ENCODE results near the gene MSANTD2. TPM values are rescaled to one million over a fixed set of nuclear protein-coding genes. Genes with fewer than 3 reads are reported as not detected.

MSANTD2 gene
- total RNA-seq, 3 donors from 2014 or later, result 10.9 to 34.2 (median 27.2) TPM

DNA sequence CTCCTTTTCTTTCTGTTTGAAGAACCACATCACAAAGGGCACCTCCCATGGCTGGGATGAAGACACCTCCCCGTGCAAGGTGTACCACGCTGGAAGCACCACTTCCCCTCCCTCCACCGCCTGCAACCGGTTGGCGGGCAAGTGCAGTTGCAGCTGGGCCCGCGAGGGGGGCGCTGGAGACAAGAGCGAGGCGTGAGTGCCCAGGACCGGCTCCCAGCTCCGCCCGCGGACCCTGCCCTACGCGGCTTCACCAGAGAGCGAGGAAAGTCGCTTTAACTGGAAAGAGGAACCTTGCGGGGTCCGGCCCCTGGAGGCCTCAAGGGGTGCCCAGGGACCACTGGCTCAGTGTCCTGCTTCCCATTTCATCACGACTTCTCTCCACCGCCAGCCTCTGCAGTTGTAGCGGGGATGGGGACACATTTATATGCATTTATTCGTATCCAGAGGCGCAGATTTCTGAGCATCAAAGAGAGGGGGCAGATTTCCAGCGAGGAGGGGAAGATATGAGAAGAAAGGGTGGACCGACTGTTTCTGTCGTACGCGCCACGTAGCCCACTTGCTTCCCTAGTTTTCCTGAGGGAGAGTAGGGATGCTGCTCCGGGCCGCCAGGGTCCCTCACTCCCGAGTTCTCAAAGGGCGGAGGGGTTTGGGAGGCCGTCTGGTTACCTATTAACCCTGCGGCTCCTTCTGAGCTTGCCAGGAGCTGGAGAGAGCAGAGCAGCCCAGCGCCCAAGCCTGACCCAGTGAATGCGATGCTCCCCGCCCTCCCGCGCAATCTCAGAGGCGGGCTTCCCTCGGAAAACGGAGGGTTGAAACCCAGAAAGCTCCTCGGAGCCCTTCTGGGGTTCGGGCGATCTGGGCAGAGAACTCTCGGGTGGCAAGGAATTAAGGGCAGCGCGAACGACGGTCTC is 41.6 kb downstream of the MSANTD2 start:
- Histone ChIP-seq H3K27ac (peak overlapping the region in 1 of 2 donors; percentile 85), H3K4me3 (peak overlapping the region; percentile 37 to 66 (median 53)), H3K4me1 (peaks cover 0 to 8% of the 10 kb centered on the region in 2 donors), H3K27me3 (peaks cover 0 to 64% of the 10 kb centered on the region in 2 donors), H3K36me3 (no peaks in the 10 kb centered on the region), H3K9me3 (no peaks in the 10 kb centered on the region)
- peak in 1 of 3 donors; percentile 23 for TF ChIP-seq POLR2AphosphoS5 (IDR thresholded peaks at IDR 0.05)
- TF ChIP-seq, protein P1, sequence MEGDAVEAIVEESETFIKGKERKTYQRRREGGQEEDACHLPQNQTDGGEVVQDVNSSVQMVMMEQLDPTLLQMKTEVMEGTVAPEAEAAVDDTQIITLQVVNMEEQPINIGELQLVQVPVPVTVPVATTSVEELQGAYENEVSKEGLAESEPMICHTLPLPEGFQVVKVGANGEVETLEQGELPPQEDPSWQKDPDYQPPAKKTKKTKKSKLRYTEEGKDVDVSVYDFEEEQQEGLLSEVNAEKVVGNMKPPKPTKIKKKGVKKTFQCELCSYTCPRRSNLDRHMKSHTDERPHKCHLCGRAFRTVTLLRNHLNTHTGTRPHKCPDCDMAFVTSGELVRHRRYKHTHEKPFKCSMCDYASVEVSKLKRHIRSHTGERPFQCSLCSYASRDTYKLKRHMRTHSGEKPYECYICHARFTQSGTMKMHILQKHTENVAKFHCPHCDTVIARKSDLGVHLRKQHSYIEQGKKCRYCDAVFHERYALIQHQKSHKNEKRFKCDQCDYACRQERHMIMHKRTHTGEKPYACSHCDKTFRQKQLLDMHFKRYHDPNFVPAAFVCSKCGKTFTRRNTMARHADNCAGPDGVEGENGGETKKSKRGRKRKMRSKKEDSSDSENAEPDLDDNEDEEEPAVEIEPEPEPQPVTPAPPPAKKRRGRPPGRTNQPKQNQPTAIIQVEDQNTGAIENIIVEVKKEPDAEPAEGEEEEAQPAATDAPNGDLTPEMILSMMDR (IDR thresholded peaks at IDR 0.05), result peak; percentile 61 to 79 (median 66)
- TF ChIP-seq POLR2A (IDR thresholded peaks at IDR 0.05), result no peak
- intact Hi-C loops (cut with DNase I; ENCODE audit: low total_unique reads), result no loop called here
- peak in 1 of 2 donors; percentile 70 for DNase-seq (ENCODE audit: low spot score in 2 of 2)

- no peak overlapping the region for H3K4me3 ChIP-seq
- intact Hi-C loops (cut with DNase I; ENCODE audit: low total_unique reads), result no loop called here
- H3K4me1 ChIP-seq, result peaks cover 0 to 8% of the 10 kb centered on the region in 2 donors
- H3K9me3 ChIP-seq, result no peaks in the 10 kb centered on the region
- no peaks in the 10 kb centered on the region for H3K36me3 ChIP-seq
- H3K27ac ChIP-seq, result no peak overlapping the region
- H3K27me3 ChIP-seq, result peaks cover 0 to 64% of the 10 kb centered on the region in 2 donors
- TF ChIP-seq POLR2AphosphoS5 (IDR thresholded peaks at IDR 0.05), result no peak
- TF ChIP-seq, protein P1 (IDR thresholded peaks at IDR 0.05), result no peak
- no peak for TF ChIP-seq POLR2A (IDR thresholded peaks at IDR 0.05)
- no peak for DNase-seq (ENCODE audit: low spot score in 2 of 2)
These were observed 42.9 kb downstream of the MSANTD2 start for GRCh38 chr11:124757320-124757719.

GRCh38 chr11:124756753-124757227 is 43.4 kb downstream of the MSANTD2 start:
- intact Hi-C loops (cut with DNase I; ENCODE audit: low total_unique reads), result no loop called here

DNA sequence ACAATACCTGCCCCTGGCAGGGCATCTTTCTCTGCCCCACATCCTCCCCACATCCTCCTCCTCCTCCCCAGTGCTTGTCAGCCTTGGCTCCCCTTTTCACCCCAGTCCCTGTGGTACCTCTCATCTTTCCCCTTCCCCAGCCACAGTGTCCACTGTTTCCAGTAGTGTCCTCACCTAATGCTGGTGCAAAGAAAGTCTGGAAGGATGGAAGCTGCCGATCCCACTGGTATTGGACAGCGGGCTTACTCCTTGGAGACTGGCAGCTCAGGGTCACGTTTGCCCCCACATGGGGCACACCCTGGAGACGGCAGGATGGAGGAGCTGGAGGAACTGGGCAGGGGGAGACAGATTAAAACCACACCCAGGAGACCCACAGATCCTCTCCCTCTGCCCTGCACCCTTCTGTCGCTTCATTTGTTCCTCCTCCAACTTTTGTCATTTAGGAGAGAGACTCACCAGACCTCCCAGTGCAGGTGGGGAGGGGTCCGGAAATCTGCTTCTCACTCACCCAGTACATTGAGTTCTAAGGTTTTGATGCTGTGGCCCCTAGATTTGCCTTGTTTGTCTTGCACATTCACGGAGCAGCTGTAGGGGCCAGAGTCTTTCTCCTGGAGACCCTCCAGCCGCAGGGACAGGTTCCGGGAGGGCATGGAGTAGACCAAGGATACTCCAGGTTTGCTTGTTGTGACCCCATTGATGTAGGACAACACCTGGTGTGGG is 44.0 kb downstream of the MSANTD2 start:
- H3K4me1 ChIP-seq, result peaks cover 0 to 8% of the 10 kb centered on the region in 2 donors
- no peaks in the 10 kb centered on the region for H3K36me3 ChIP-seq
- DNase-seq (ENCODE audit: low spot score in 2 of 2), result no peak
- intact Hi-C loops (cut with DNase I; ENCODE audit: low total_unique reads), result no loop called here
- TF ChIP-seq, protein P1 (IDR thresholded peaks at IDR 0.05), result no peak
- TF ChIP-seq POLR2AphosphoS5 (IDR thresholded peaks at IDR 0.05) (no peak), POLR2A (IDR thresholded peaks at IDR 0.05) (no peak)
- H3K27me3 ChIP-seq, result peaks cover 0 to 63% of the 10 kb centered on the region in 2 donors
- H3K4me3 ChIP-seq, result no peak overlapping the region
- no peaks in the 10 kb centered on the region for H3K9me3 ChIP-seq
- H3K27ac ChIP-seq, result no peak overlapping the region

More at GRCh38 chr11:124756753-124757227, 43.4 kb downstream of the MSANTD2 start:
- DNase-seq (ENCODE audit: low spot score in 2 of 2), result no peak
- Histone ChIP-seq H3K27me3 (peaks cover 0 to 63% of the 10 kb centered on the region in 2 donors), H3K9me3 (no peaks in the 10 kb centered on the region), H3K4me3 (no peak overlapping the region), H3K4me1 (peaks cover 0 to 8% of the 10 kb centered on the region in 2 donors), H3K36me3 (no peaks in the 10 kb centered on the region), H3K27ac (no peak overlapping the region)
- TF ChIP-seq POLR2AphosphoS5 (IDR thresholded peaks at IDR 0.05) (no peak), POLR2A (IDR thresholded peaks at IDR 0.05) (no peak)
- TF ChIP-seq, protein P1 (IDR thresholded peaks at IDR 0.05), result no peak

Measured in breast epithelium (tissue), 4 donors.